Ramos (cell line): Measurements from ENCODE around the gene TTYH1.
"Not testable (repeated sequence)": the region's sequence is repeated elsewhere in the genome, so short reads cannot be mapped to it uniquely, and the experiment has no call there.

Source experiments
- in situ Hi-C: fragments of 300-500 bp; cut with MboI; formaldehyde crosslinking; loops from one replicate; pipeline ENCODE4 v1.14.3; 2022; ENCODE audit warnings: low sequenced_read_pairs; ENCODE audit not compliant: unreplicated experiment

TTYH1 gene

DNA sequence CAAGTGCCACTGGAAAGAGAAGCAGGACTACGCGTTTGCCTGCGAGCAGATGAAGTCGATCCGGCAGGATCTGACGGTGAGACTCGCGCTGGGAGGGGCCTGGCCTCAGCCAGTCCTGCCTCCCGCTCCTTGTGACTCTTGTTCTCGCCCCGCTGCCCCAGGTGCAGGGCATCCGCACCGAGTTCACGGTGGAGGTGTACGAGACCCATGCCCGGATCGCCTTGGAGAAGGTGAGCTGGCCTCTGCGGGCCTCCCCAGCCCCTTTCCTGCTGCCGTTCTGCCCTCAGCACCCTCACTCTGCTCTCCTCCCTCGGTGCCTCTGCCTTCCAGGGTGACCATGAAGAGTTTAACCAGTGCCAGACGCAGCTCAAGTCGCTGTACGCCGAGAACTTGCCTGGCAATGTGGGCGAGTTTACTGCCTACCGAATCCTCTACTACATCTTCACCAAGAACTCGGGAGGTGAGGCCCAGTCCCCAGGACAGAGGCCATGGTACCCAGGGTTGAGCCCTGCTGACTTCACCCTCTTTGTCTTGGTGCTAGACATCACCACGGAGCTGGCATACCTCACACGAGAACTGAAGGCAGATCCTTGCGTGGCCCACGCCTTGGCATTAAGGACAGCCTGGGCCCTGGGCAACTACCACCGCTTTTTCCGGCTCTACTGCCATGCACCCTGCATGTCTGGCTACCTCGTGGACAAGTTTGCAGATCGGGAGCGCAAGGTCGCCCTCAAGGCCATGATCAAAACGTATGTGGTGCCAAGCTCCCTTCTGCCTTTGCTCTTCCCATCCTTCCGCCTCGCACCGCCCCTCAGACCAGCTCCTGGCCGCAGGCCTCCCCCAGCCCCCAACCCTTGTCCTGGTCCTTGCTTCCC, 42.7 kb downstream of the TTYH1 start:
- in situ Hi-C loops, result no loop called here

DNA sequence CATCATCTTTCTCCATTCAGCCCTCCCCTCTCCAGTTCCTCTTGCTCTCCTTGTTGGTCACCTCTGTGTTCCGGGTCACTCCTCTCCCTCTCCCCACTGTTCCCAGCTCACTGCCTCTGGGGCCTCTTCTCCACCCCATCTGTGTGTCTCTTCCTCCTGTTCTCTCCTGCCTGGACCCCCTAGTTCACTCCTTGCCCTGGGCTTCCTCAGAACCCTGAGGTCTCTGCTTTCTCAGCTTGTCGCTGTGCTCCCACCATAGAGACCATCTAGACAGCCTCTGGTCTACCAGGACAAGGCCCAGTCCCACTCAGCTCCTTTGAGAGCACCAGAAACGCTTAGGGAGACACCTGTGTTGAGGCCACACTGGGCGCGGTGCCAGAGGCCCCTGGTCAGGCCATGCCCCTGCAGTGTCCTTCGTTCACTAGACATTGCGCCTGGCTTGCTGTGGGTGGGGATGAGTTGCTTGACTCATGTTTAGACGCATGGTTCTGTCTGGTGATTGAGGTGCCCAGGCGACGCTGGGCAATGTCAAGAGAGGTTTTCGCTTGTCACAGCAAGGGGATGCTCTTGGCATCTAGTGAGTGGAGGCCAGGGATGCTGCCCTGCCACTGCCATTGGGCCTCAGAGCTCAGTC, 43.5 kb downstream of the TTYH1 start:
- in situ Hi-C loops, result no loop called here

DNA sequence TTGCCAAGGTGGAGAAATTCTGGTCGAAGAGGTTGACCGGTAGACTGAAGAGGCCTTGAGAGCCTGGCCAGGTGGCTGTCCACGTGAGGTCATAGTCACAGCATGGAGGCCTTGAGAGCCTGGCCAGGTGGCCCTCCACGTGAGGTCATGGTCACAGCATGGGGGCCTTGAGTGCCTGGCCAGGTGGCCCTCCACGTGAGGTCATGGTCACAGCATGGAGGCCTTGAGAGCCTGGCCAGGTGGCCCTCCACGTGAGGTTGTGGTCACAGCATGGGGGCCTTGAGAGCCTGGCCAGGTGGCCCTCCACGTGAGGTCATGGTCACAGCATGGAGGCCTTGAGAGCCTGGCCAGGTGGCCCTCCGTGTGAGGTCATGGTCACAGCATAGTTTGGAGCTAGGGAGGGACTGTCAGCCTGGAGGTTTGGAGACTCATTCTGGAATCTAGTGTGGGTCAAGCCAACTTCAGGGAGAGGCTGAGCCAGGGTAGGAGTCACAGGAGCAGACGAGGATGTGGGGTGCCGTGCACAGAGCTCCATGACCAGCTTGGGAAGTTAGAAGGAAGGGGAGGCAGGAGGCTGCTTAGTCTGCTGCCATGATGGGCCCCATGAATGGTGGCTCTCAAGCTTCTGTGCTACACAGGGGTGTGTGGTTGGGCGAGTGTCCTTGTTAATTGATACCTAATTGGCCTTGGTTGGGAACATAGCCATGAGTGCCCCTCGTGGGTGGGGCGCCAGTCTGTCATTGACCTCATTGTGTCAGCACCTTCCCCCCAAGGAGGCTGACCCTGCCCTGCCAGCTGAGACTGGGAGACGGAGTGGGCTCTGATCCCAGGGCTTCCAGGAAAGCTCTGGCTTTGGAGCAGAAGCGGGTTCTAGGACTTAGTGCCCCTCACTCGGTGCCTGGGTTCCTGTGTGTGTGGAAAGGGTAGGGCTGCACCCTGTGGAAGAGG, 44.3 kb downstream of the TTYH1 start:
- in situ Hi-C loops, result no loop called here

DNA sequence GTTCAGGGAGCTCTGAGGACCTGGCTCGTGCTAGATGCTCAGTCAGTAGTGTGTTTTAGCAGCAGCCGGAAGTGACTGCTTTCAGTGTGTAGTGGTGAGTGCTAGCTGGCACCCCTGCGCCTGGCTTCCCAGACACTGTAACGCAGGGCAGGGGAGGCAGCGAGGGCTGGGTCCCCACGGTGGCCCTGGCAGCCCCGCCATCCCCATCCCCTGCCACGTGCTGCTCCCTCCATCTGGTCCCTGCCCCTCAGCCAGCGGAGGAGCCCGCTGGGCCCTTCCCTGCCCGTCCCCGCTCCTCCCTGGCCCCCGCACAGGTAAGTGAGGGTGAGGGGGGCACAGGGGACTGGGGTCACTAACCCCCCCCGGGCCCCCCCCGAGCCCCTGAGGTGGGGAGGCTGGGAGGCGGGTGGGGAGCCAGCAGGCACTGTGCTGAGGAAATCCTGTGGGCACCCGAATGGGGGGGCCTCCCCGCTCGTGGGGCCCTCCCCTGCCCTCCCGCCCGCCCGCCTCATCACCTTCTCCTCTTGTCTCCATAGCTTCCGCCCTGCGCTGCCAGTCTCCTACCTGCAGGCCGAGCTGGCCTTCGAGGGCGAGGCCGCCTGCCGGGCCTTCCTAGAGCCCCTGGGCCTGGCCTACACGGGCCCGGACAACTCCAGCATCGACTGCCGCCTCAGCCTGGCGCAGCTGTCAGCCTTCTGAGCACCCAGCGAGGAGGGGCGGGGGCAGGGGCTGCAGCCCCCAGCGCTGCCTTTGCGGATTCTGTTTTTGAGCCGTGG, 45.2 kb downstream of the TTYH1 start:
- in situ Hi-C loops, result no loop called here

DNA sequence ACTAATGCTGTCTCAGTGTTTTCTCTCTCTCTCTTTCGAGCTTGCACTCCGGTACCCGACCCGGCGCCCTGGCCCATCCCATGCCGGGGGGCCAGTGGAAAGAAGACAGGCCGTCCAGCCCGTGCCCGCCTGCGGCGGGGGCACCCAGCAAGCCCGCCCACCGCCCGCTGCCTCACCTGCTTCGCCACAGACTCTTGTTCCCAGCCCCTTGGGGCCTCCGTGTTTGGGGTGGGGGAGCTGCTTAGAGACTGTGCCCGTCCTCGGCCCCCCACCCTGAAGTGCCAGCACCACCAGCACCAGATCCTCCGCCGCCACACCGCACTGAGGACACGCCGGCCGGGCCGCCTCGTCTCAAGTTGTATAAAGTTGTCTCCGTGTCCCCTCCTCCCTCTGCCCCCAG, 45.9 kb downstream of the TTYH1 start:
- in situ Hi-C loops, result no loop called here

DNA sequence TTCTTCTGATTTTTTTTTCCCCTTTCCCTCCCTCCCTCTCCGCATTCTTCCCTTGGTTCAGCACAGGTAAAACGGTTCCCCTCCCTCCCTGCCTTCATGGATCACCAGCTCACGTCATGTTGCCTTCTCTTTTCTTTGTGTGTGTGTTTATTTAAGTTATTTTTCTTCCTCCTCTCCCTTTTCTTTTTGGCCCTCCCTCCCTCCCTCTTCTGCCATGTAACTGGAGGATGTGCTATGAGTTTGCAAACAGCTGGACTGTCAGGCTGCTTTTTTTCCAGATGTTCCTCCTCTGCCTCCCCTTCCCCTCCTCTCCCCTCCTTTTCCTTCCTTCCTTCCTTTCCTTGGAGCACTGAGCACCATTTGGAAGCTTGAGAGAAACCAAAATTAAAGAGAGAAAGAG, 46.3 kb downstream of the TTYH1 start:
- in situ Hi-C loops, result no loop called here

DNA sequence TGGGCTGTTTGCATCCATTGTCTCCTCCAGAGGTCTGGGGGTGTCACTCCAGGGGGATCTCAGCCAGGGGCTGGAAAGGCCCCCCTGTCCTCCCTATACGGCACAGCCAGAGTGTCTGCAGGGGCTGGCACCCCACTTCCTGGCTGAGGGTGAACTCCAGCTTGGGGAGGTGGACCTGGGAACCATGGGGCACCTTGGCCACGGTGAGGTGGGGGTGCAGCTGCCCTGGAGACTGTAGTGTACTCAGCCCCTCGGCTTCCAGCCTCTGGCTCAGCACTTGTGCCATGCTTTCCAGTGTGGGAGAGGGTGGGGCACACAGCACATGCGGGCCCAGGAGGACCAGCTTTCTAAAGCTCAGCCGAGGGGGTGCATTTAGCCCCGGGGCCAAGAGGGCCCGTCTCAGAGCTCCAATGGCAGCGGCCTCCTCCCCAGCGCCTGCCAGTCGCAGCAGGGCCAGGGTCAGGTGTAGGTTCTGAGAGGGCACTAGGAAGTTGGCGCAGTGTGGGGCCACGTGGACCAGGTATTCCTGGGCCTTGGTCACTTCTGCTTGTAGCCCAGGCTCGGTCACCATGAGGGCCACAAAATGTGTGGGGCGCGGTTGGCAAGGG, 46.9 kb downstream of the TTYH1 start:
- in situ Hi-C loops, result no loop called here

DNA sequence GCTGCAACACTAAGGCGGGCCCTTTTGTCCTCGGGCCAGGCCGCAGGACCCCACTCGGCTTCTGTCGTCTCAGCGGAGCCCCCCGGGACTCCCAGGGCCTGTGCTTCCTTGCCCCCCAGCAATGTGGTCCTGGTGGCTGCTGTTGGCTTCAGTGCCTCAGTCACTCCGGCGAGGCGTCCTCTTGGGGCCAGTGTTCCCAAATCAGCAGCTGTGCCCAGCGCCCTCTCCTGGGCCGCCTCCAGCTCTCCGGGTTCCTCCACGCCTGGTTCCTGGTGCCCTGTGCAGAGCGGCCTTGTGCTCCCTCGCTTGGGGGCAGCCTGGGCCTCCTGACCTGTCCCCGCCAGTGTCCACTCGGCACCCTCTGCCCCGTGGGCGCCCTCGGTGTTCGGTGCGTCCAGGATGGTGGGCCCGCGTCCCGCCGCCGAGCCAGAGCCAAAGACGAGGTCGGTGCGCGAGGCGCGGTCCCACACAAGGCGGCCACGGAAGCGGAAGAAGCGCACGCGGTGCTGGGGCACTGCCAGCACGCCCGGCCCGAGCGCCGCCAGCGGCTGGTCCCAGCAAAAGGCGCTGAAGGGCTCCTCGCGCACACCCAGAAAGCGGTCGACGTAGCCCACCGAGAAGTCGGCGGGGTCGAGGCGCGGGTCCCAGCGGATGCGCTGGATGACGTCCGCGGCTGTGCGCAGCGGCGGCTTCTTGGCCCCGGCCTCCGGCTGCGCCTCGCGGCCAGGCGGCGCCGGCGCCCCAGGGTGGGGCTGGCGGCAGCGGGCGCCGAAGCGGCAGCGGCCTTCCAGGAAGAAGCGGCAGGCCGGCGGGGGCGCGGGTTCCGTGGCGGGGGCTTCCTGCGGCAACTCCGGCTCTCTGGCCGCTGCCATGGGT, 47.6 kb downstream of the TTYH1 start:
- in situ Hi-C loops, result no loop called here

DNA sequence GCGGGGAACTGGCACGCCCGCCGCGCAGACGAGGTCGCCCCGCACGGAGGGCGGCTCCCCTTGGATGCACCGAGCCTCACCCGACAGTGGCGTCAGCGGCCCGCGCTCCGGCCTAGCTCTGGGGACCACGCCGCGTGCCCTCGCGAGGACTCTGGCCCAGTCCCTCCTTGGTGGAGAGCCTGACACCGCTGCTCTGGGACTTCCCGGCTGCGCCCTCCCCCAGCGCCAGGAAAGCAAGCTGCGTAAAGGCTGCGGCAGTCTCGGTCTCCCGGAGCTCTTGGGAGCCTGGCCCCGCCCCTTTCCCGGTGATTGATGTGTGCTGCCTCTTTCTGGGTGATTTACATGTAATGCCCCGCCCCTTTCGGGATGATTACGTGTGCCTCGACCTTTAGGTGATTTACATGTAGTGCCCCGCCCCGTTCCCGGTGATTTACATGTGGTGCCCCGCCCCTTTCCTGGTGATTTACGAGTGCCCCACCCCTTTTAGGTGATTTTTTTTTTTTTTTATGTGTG, 48.3 kb downstream of the TTYH1 start, which contains the start of gene LENG9:
Gene LENG9 (minus strand): TSS at position 248 of the 513 bp plus-strand sequence. CDS start 252 bp downstream, outside the sequence.
- in situ Hi-C loops, result no loop called here

DNA sequence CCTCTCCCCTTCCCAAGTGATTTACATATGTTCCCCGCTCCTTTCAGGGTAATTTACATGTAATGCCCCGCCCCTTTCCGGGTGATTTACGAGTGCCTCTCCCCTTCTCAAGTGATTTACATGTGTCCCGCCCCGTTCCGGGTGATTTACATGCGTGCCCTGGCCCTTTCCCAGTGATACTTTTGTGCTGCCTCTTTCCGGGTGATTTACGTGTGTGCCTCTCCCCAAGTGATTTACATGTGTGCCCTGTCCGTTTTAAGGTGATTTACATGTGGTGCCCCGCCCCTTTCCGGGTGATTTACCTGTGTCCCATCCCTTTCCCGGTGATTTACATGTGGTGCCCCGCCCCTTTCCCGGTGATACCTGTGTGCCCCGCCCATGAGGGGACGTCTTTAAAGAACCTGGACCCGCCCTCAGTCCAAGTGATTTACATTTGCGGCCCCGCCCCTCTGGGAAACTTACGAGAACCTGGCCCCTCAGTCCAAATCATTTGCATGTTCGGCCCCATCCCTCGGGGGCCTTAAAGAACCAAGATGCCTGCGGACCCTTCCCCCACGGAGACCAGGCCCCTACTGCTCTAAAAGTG, 48.9 kb downstream of the TTYH1 start:
- in situ Hi-C loops, result no loop called here

DNA sequence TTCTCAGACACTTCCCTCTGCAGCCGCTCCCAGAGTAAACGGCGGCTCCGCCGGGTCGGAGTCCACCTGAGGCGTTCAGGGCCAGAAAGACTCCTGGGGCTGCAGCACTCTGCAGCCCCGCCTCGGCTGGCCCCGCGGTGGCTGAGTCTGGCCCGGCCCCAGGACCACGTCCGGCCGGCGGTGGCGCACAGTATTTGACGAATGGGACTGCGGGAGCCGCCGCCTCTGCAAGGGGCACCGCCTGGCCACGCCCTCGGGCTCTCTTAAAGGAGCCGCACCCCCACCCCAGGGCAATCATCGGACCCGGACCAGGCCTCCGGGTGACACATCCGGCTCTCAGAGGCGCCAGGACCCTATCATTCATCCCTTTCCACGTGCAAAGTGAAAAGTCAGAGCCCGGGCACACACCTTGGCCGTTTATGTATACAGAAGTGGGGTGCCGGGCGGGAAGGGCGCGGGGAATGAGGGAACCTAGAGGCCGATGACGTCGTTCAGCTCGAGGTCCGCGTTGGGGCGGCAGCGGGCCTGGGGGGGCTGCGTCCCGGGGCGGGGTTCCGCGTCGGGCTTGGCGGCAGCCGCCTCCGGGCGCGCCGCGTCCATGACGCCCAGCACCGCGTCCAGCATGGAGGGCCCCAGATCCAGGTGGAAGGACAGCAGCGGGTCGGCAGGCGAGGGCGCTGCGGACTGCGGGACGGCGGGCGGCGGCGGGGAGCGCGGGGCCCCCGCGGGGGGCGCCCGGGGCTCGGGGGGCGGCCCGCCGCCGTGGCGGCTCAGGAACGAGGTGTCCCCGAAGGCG, 49.6 kb downstream of the TTYH1 start:
- in situ Hi-C loops, result no loop called here

DNA sequence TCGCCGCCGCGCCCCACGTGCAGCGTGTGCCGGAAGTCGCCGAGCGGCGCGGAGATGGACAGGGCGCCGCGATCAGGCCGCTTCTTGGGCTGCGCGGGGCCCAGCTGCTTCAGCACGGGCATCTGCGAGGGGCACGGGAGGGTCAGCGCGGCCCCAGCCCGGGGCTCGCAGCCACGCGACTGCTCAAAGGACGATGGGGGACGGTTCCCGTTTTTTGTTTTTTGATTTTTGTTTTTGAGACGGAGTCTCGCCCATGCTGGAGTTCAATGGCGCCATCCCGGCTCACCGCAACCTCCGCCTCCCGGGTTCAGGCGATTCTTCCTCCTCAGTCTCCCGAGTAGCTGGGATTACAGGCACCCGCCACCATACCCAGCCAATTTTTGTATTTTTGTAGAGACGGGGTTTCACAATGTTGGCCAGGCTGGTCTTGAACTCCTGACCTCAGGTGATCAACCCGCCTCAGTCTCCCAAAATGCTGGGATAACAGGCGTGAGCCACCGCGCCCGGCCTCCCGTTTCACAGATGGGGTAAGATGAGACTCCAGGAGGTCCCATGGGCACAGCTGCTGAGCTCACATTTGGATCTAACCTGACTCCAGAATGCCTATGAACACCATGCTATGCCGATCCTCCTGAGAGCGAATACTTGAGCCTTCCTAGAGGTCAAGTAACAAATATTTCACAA, 50.3 kb downstream of the TTYH1 start:
- in situ Hi-C loops, result no loop called here

DNA sequence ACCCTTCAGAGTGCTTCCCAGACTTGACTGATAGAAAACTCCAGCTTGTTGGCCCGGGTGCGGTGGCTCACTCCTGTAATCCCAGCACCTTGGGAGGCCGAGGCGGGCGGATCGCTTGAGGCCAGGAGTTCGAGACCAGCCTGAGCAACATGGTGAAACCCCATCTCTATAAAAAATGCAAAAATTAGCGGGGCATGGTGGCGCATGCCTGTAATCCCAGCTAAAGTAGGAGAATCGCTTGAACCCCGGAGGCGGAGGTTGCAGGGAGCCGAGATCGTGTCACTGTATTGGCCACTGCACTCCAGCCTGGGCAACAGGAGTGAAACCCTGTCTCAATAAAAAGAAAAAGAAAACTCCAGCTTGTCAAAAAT, 50.8 kb downstream of the TTYH1 start:
- in situ Hi-C loops, result not testable (repeated sequence)

DNA sequence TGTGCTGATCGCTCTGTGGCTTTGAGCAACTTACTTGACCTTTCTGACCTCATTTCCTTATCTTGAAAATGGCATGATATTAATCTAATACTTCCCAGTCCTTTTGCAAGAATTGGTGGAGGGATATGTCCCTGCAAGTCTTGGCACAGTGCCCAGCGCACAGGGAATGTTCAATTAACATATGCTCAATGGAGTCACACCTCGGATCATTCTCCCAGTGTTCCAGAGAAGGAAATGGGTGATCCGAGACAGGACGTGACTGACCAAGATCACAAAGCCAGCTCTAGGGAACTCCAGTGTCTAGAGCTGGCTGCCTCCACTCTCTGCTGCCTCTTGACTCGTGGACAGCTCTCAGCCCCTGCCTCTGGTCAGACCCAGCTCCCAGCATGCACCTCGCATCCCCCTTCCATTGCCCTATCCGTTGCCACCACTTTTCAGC, 54.3 kb downstream of the TTYH1 start:
- in situ Hi-C loops, result no loop called here

DNA sequence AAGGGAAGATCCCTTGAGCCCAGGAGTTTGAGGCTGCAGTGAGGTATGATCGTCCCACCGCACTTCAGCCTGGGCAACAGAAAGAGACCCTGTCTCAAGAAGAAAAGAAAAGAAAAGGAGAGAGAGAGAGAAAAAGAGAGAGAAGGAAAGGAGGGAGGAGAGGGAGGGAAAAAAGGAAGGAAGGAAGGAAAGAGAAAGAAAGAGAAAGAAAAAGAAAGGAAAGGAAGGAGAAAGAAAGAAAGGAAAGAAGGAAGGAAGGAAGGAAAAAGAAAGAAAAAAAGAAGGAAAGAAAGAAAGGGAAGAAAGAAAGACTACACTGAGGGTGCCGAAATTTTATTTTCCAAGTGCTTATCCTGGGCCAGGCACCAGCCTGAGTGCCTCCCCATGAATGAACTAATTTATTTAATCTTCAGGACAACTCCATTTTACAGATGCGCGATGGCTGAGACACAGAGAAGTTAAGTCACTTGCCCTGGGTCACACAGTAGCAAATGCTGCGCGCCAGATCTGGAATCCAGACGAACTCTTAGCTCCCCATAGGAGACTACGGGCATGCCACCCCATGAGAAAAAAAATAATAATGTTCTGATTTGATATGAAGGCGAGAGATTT, 55.1 kb downstream of the TTYH1 start:
- in situ Hi-C loops, result no loop called here
